Peyer's patch (tissue), 4 donors: ENCODE results near the gene NCAN. TPM values are rescaled to one million over a fixed set of nuclear protein-coding genes. Genes with fewer than 3 reads are reported as not detected.
"Not testable (repeated sequence)": the region's sequence is repeated elsewhere in the genome, so short reads cannot be mapped to it uniquely, and the experiment has no call there.

Experiments
- DNase-seq, 3 donors: peaks; one replicate each; pipeline ENCODE4 v3.0.0-alpha.2; 2017 to 2019
- H3K27ac ChIP-seq, 4 donors: fragments of 200-600 bp; sonication (generic); one replicate each; pipeline ENCODE4 v1.5.1; 2016 to 2019
- H3K27me3 ChIP-seq, 2 donors: fragments of 200-600 bp; sonication (generic); one replicate each; pipeline ENCODE4 v1.5.1; 2019
- H3K36me3 ChIP-seq, 3 donors: fragments of 200-600 bp; sonication (generic); one replicate each; pipeline ENCODE4 v1.5.1; 2016 to 2019
- H3K4me1 ChIP-seq, 4 donors: fragments of 200-600 bp; sonication (generic); one replicate each; pipeline ENCODE4 v1.5.1; 2016 to 2019
- H3K4me3 ChIP-seq, 4 donors: fragments of 200-600 bp; sonication (generic); 1 replicate in 3 of 4; 2 replicates in 1 of 4; pipeline ENCODE4 v1.5.1; 2016 to 2019; ENCODE audit warnings: mild to moderate bottlenecking in 1 of 4
- H3K9me3 ChIP-seq, 4 donors: fragments of 200-600 bp; sonication (generic); one replicate each; pipeline ENCODE4 v1.5.1; 2016 to 2019; ENCODE audit warnings: mild to moderate bottlenecking in 1 of 4
- POLR2A ChIP-seq, 2 donors: fragments of 450-650 bp; IDR thresholded peaks; one replicate each; pipeline ENCODE4 v1.5.1; 2017; ENCODE audit warnings: antibody characterized with exemption in 2 of 2, mild to moderate bottlenecking in 2 of 2, moderate library complexity in 2 of 2
- total RNA-seq, 4 donors: library from RNA; depleted of rRNA; stranded (reverse); fragments of >200 nt; gene quantifications; one replicate each; pipeline ENCODE4 v1.1.0, GENCODE V29; 2016
- TF ChIP-seq, protein P1 (sequence below), 6 experiments: fragments of 450-650 bp in 4 of 6; fragments of 200-600 bp in 2 of 6; sonication (generic) in 1 of 6; IDR thresholded peaks; one replicate each; pipeline ENCODE4 v1.5.1; 2017 to 2019; ENCODE audit warnings: antibody characterized with exemption in 6 of 6, mild to moderate bottlenecking in 3 of 6, moderate library complexity in 1 of 6

Gene NCAN
- total RNA-seq, 4 donors from 2014 or later, result not detected

DNA sequence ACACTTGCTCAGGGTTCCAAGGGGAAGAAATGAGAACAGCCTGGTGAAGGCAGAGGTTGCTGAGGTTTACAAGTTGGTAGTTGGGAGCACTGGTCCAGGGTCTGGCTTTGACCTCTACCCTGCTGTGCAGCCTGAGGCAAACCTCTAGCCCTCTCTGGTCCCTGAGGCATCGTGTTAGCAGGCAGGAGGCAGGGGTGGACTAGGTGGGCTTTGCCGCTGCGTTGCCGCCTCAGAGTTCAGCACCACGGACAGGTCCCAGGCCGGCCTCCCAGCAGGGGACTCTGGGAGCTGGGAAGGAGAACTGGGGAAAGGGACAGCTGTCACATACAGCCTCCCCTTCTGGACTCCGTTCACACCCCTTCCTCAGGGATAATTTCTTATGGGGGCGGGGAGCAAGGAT, 3.1 kb downstream of the NCAN start:
- no peak for DNase-seq

DNA sequence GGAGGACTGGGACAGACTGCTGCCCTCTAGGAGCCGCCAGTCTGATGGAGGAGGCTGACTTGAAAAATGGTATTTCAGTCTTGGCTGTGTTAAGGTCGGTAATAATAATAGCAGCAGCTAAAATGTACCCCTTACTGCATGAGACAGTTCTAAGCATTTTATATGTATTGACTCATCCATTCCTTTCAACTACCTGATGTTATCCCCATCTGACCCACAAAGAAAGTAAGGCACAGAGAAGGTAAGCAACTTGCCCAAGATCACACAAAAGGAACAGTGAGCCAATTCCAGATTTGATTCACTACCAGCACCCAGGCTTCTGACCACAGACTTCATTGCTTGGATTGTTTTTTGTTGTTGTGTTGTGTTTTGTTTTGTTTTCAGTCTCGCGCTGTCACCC, 4.0 kb downstream of the NCAN start:
- peaks cover 0 to 24% of the 10 kb centered on the region in 2 donors for H3K27me3 ChIP-seq
- DNase-seq, result no peak

More for the DNA sequence above, 3.1 kb downstream of the NCAN start:
- TF ChIP-seq, protein P1, sequence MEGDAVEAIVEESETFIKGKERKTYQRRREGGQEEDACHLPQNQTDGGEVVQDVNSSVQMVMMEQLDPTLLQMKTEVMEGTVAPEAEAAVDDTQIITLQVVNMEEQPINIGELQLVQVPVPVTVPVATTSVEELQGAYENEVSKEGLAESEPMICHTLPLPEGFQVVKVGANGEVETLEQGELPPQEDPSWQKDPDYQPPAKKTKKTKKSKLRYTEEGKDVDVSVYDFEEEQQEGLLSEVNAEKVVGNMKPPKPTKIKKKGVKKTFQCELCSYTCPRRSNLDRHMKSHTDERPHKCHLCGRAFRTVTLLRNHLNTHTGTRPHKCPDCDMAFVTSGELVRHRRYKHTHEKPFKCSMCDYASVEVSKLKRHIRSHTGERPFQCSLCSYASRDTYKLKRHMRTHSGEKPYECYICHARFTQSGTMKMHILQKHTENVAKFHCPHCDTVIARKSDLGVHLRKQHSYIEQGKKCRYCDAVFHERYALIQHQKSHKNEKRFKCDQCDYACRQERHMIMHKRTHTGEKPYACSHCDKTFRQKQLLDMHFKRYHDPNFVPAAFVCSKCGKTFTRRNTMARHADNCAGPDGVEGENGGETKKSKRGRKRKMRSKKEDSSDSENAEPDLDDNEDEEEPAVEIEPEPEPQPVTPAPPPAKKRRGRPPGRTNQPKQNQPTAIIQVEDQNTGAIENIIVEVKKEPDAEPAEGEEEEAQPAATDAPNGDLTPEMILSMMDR (IDR thresholded peaks at IDR 0.05), result no peak
- no peak for TF ChIP-seq POLR2A (IDR thresholded peaks at IDR 0.05)
- Histone ChIP-seq H3K36me3 (no peaks in the 10 kb centered on the region), H3K27ac (no peak overlapping the region), H3K4me3 (no peak overlapping the region), H3K9me3 (no peaks in the 10 kb centered on the region), H3K27me3 (peaks cover 0 to 24% of the 10 kb centered on the region in 2 donors), H3K4me1 (no peaks in the 10 kb centered on the region)

DNA sequence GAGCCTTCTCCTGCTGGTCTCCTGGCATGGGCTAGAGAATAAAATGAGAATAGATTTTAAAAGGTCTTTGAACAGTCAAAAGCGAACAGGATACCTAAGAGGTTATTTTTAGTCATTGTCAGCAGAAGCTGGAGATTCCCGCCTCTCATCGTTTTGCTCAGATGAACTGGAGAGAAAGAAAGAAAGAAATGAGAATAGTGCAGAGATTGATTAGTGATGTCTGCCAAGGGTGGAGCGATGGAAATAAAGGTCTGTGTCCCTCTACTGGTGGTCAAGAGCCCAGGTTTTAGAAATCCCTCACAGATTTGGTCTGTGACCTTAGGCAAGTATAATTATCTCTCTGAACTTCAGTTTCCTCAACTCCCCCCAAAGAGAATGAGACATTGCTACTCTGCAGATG, 5.3 kb downstream of the NCAN start:
- no peaks in the 10 kb centered on the region for H3K4me1 ChIP-seq
- DNase-seq, result no peak
- no peak overlapping the region for H3K4me3 ChIP-seq
- peaks cover 0 to 13% of the 10 kb centered on the region in 2 donors for H3K27me3 ChIP-seq
- no peaks in the 10 kb centered on the region for H3K36me3 ChIP-seq
- no peak for TF ChIP-seq POLR2A (IDR thresholded peaks at IDR 0.05)
- no peak overlapping the region for H3K27ac ChIP-seq
- no peaks in the 10 kb centered on the region for H3K9me3 ChIP-seq

More for the DNA sequence above, 4.0 kb downstream of the NCAN start:
- Histone ChIP-seq H3K4me3 (no peak overlapping the region), H3K4me1 (no peaks in the 10 kb centered on the region), H3K36me3 (no peaks in the 10 kb centered on the region), H3K9me3 (no peaks in the 10 kb centered on the region), H3K27ac (no peak overlapping the region)
- TF ChIP-seq, protein P1 (IDR thresholded peaks at IDR 0.05), result no peak
- TF ChIP-seq POLR2A (IDR thresholded peaks at IDR 0.05), result no peak

DNA sequence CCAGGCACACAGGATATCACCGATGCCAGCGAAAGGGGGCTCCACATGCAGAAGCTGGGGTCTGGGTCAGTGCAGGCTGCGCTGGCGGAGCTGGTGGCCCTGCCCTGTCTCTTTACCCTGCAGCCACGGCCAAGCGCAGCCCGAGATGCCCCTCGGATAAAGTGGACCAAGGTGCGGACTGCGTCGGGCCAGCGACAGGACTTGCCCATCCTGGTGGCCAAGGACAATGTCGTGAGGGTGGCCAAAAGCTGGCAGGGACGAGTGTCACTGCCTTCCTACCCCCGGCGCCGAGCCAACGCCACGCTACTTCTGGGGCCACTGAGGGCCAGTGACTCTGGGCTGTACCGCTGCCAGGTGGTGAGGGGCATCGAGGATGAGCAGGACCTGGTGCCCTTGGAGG, 7.2 kb downstream of the NCAN start:
- TF ChIP-seq, protein P1 (IDR thresholded peaks at IDR 0.05), result no peak
- TF ChIP-seq POLR2A (IDR thresholded peaks at IDR 0.05), result no peak
- no peak for DNase-seq
- H3K36me3 ChIP-seq, result no peaks in the 10 kb centered on the region
- peaks cover 0 to 3% of the 10 kb centered on the region in 2 donors for H3K27me3 ChIP-seq
- no peaks in the 10 kb centered on the region for H3K9me3 ChIP-seq
- no peak overlapping the region for H3K27ac ChIP-seq
- H3K4me3 ChIP-seq, result no peak overlapping the region
- H3K4me1 ChIP-seq, result no peaks in the 10 kb centered on the region

DNA sequence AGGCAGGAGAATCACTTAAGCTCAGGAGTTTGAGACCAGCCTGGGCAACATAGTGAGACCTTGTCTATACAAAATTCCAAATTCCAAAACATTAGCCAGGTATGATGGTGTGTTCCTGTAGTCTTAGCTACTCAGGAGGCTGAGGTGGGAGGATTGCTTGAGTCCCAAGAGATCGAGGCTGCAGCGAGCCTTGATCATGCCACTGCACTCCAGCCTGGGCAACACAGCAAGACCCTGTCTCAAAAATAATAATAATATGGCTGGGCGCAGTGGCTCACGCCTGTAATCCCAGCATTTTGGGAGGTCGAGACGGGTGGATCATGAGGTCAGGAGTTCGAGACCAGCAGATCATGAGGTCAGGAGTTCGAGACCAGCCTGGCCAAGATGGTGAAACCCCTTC, 9.2 kb downstream of the NCAN start:
- not testable (repeated sequence) for H3K9me3 ChIP-seq, H3K4me3 ChIP-seq, H3K27me3 ChIP-seq, H3K36me3 ChIP-seq, H3K27ac ChIP-seq, DNase-seq
- H3K4me1 ChIP-seq, result peaks cover 0 to 11% (median 5%) of the 10 kb centered on the region in 4 donors

DNA sequence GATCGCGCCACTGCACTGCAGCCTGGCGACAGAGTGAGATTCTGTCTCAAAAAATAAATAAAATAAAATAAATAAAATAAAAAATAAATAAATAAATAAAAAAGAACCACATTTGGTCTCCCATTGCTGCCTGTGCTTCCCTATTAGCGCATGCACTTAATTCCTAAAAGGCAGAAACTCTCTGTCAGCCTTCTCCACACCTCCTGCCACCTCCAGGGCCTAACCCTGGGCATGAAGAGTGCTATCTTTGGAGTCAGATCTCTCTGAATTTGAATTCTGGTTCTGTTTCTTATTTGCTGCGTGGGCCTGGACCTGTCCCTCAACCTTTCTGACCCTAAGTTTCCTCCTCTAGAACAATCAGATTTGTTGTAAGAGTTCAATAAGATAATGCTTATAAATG, 11.3 kb downstream of the NCAN start:
- H3K36me3 ChIP-seq, result no peaks in the 10 kb centered on the region
- no peak overlapping the region for H3K27ac ChIP-seq
- H3K9me3 ChIP-seq, result no peaks in the 10 kb centered on the region
- no peak overlapping the region for H3K4me3 ChIP-seq
- no peaks in the 10 kb centered on the region for H3K27me3 ChIP-seq
- DNase-seq, result no peak
- peaks cover 0 to 11% (median 5%) of the 10 kb centered on the region in 4 donors for H3K4me1 ChIP-seq
- TF ChIP-seq POLR2A (IDR thresholded peaks at IDR 0.05), result no peak
- TF ChIP-seq, protein P1 (IDR thresholded peaks at IDR 0.05), result no peak

DNA sequence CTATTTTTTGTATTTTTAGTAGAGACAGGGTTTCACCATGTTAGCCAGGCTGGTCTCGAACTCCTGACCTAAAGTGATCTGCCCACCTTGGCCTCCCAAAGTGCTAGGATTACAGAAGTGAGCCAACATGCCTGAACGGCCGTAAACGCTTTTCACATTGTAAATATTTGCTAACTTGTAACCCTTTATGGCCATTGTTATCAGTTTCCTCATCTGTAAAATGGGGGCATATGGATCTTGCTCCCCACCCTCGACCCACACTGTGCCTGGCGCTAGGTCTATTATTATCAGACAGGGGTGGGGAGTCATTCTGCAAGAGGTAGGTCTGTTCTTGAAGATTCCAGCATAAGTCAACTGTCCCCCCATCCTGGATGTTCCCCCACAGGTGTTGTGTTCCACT, 11.9 kb downstream of the NCAN start:
- Histone ChIP-seq H3K4me3 (no peak overlapping the region), H3K27ac (no peak overlapping the region), H3K27me3 (no peaks in the 10 kb centered on the region), H3K4me1 (peaks cover 0 to 11% (median 5%) of the 10 kb centered on the region in 4 donors), H3K9me3 (no peaks in the 10 kb centered on the region), H3K36me3 (no peaks in the 10 kb centered on the region)
- TF ChIP-seq, protein P1 (IDR thresholded peaks at IDR 0.05), result no peak
- TF ChIP-seq POLR2A (IDR thresholded peaks at IDR 0.05), result no peak
- no peak for DNase-seq
